Measurements from ENCODE around the gene CTNNB1.

CTNNB1 gene

GRCh38 chr3:41192885-41193284 is 6.4 kb upstream of the CTNNB1 start:
- DNase-seq (ENCODE audit: low read depth): no peak

GRCh38 chr3:41193794-41194539 is 5.3 kb upstream of the CTNNB1 start:
- no peak for DNase-seq (ENCODE audit: low read depth)

DNA sequence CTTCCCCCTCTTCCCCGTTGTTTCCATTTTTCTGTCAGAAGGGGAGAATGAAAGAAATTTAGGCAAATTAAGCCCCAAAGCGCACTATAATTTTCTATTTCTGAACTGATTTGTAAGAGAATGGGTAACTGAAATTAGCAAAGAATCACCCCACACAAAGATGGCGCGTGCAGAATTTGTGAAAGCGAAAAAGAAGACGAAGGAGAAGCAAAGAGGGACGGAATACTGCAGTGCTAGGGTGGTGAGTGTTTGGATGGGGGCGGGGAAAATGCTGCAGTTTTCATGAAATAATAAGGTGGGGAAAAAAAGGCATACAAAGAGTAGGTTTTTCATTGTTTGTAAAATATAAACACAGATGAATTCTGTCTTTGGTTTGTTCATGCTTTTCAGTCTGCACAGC is 4.6 kb upstream of the CTNNB1 start:
- DNase-seq (ENCODE audit: low read depth): no peak

GRCh38 chr3:41195946-41196345 is 3.4 kb upstream of the CTNNB1 start:
- no peak for DNase-seq (ENCODE audit: low read depth)

GRCh38 chr3:41196499-41197410 is 2.5 kb upstream of the CTNNB1 start:
- no peak for DNase-seq (ENCODE audit: low read depth)

GRCh38 chr3:41198046-41198445 is 1.3 kb upstream of the CTNNB1 start:
- no peak for DNase-seq (ENCODE audit: low read depth)

- DNase-seq (ENCODE audit: low read depth): no peak
These were observed 779 bp upstream of the CTNNB1 start for GRCh38 chr3:41198526-41198925.

- DNase-seq (ENCODE audit: low read depth): peak; percentile 21
These were observed 762 bp downstream of the CTNNB1 start for GRCh38 chr3:41199866-41200668.

DNA sequence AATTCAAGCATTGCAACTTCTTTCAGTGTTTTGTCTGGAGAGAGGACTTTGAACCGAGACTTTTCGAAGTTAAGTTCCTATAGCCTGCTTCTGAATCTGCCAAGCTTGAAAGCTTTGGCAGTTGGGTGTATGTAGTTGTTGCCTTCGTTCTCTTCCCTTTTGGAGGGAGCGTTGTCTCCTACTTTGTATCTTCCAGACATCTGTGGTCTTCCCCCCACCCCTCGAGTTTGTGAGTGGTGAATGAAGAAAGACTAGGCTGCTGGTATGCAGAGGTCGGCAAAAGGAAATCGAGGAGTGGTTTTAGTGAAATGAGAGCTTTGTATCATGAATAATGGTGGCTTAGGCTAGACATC is 1.3 kb downstream of the CTNNB1 start:
- DNase-seq (ENCODE audit: low read depth): peak; percentile 49

DNA sequence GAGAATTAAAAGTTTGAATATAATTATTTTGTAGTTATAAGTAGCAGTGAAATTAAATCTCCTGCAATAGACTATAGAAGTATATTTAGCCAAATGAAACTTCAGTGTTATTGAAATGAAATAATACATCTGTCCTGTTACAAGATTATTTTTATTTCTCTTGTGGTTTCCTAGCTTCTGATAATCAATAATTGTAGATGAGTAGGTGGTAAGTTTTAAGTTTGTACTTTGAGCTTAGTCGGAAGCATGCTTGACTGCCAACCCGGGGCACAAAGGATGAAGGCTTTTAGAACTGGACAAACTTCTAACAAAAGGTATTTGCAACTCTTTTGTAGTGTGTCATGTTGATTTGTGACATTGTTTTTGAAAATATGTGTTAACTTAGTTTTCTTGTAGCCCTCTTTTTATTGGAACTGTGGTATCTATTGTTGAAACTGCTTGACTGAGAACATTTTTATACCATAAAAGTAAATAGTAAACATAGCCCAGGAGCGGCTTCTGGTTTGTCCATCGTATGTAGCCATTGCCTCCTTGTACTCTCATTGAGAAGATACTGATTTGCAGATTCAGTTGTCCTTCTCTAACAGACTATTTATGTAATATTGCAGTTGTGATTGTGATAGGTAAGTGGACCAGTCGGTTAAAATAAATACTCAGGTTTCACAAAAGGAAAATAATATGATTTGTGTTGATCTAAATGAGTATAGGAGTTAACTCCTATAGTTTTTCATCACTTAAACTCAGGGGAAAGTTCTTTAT is 2.9 kb downstream of the CTNNB1 start:
- no peak for DNase-seq (ENCODE audit: low read depth)

DNA sequence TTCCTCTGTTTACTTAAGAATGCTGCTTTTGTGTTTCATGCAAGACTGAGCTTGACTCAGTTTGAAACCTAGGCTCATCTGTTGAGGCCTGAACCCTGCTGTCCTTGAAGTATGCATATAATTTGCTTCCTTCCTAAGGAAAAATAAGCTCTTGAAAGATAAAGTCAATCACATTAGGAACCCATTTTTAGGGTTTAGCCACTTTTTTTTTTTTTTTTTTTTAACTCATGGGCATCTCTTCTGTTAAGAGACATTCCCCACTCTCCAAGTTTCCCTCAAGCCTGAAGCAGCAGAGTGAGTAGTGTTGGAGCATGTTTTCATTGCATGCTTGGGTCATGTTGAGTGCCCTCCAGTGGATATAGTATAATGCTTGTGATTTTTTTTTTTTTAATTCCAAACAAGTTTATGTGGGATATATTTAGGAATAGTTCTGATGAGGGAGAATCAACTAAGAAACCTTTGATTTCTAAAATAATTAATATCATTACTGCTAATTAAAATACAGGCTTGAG is 3.6 kb downstream of the CTNNB1 start:
- peak; percentile 59 for DNase-seq (ENCODE audit: low read depth)

GRCh38 chr3:41204369-41204768 is 5.1 kb downstream of the CTNNB1 start:
- no peak for DNase-seq (ENCODE audit: low read depth)

DNA sequence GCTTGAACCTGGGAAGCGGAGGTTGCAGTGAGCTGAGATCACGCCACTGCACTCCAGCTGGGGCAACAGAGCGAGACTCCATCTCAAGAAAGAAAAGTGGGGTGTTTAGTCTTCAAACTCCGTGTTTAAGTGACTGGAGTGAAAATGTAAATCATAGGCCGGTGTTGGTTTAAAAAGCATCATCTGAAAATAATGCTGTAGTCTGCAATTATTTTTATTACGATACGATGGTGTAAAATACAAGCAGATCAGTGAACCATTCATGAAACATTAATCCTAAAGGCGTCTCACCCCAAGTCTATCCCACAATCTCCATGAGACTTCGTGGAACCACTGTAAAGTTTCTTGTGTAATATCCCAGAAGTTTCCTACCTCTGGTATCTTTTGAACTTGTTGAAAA is 6.3 kb downstream of the CTNNB1 start:
- DNase-seq (ENCODE audit: low read depth): no peak

DNA sequence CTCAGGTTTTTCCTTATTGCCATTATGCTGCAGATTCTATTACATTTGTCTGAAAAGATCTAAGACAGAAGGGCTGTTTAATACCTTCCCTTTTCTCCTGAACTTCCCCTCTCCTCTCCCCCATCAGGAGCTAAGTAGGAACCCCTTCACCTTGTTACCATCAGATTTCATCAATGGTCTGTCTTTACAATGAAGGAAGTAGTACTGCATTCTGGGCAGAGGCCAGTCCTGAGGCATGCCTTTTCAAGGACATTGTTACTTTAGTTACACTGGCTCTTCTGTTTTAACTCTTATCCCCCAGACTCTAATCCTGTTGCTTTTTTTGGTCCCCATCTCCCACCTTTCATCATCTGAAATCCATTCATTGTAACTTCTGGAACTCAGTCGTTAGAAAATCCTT is 8.1 kb downstream of the CTNNB1 start:
- DNase-seq (ENCODE audit: low read depth): no peak

- no peak for DNase-seq (ENCODE audit: low read depth)
These were observed 9.4 kb downstream of the CTNNB1 start for GRCh38 chr3:41208507-41209220.

DNA sequence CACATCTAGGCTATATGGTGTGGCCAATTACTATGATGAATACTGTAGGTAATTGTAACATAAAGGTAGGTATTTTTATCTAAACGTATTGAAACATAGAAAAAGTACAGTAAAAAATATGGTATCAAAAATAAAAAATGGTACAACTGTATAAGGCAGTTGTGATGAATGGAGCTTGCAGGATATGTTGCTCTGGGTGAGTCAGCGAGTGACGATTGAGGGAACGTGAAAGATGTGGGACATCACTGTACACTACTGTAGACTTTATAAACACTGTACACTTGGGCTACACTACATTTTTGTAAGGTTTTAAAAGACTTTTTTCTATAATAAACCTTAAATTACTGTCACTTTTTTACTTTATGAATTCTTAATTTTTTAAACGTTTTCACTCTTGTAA is 10.3 kb downstream of the CTNNB1 start:
- DNase-seq (ENCODE audit: low read depth): no peak

GRCh38 chr3:41210966-41211365 is 11.7 kb downstream of the CTNNB1 start:
- no peak for DNase-seq (ENCODE audit: low read depth)

DNA sequence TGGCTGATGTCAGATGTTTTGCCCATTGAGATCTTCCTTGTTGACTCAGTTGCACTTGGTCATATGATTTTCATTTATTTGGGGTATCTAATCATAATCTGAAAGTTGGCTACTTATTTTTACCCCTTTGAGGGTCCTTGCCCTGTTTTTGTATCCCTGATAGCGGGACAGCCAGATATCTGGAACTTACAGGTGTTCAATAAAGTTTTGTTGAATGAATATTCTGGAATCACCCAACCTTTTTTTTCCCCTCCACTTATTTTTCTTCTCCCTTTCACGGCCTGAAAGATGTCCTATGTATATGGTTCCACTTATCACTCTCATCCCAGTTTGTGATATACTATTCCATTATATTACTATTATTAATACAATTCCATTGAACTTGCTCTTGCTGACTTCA is 12.8 kb downstream of the CTNNB1 start:
- DNase-seq (ENCODE audit: low read depth): no peak

- DNase-seq (ENCODE audit: low read depth): no peak
These were observed 14.3 kb downstream of the CTNNB1 start for GRCh38 chr3:41213588-41213987.

DNA sequence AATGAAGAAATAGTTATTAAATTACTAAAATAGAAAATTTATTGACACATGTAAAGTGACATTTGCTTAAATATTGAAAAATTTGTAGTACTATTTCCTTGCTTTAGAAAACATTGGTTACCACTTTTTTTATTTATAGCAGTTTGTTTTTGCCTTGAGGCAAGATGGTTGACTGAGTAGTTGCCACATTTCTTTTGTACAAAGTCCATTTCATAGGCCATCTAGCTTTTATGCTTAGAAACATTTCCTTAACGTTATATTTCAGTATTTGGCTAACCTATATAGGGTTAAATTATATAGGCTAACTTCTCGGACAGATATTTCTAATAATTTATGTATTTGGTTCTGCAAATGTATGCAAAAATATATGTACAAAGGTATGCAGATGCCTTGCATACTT is 17.1 kb downstream of the CTNNB1 start:
- DNase-seq (ENCODE audit: low read depth): no peak

- no peak for DNase-seq (ENCODE audit: low read depth)
These were observed 17.7 kb downstream of the CTNNB1 start for GRCh38 chr3:41216993-41217392.
